ENCODE results near the gene KLHL29. TPM values are rescaled to one million over a fixed set of nuclear protein-coding genes. Genes with fewer than 3 reads are reported as not detected.

Gene KLHL29
- total and polyA plus RNA-seq, 4 donors, result 0.29 to 2.3 (median 0.68) TPM

DNA sequence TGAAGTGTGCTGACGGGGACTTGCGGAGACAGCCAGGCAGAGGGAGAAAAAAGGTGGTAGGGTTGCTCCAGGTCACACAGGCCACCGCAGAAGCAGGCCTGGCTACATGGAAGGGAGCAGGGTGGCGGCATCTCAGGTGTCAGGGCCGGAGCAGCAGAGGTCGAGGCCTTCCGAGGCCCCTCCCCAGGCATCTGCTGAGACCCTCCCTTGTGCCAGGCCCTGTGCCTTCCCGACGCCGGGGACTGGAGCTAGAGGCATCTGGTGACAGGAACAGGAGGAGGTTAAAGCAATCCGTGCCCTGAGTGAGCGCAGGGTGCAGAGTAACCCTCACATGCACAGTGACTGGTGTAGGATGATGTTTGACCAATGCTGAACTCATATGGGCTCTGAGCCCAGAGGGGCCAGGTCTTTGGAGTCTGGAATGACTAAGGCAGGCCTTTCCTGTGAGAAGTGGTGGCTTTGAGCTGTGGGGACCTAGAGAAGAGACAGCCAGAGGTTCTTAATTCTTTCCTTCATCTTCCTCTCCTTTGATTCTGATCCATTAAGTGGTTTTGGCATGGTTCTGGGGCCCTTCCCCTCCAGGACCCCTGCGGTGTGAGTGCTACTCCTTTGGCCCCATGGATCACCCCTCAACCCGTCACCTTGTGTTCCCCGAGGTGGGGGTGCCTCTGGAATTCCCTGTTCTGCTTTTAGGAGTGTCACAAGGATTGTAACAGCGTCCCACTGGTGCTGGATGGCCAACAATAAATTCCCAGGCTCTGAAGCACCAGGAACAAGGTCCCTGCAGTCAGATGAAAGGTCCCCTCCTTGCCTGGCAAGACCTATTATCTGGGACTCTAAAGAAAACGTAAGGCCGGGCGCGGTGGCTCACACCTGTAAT is 72.1 kb downstream of the KLHL29 start:
- no peaks in the 10 kb centered on the region for H3K4me1 ChIP-seq (ENCODE audit: control insufficient read depth in 4 of 4, insufficient read depth in 4 of 4, low read length in 3 of 4)
- no peak overlapping the region for H3K27ac ChIP-seq (ENCODE audit: low read depth in 1 of 2, low read length in 2 of 2)
- TF ChIP-seq NR2F2 (IDR thresholded peaks at IDR 0.05) (no peak), RAD21 (IDR thresholded peaks at IDR 0.05) (no peak), EGR1 (IDR thresholded peaks at IDR 0.05; ENCODE audit: low read depth in 2 of 2) (no peak), HNF4G (IDR thresholded peaks at IDR 0.05) (no peak), TAF1 (conservative IDR thresholded peaks at IDR 0.05) (no peak), YY1 (IDR thresholded peaks at IDR 0.05) (no peak), FOXA2 (IDR thresholded peaks at IDR 0.05) (no peak), GABPA (IDR thresholded peaks at IDR 0.05 in 1 of 2, conservative IDR thresholded peaks at IDR 0.05 in 1 of 2) (no peak)
- TF ChIP-seq, protein P1, sequence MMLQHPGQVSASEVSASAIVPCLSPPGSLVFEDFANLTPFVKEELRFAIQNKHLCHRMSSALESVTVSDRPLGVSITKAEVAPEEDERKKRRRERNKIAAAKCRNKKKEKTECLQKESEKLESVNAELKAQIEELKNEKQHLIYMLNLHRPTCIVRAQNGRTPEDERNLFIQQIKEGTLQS (IDR thresholded peaks at IDR 0.05), result no peak
- TF ChIP-seq, protein P2, sequence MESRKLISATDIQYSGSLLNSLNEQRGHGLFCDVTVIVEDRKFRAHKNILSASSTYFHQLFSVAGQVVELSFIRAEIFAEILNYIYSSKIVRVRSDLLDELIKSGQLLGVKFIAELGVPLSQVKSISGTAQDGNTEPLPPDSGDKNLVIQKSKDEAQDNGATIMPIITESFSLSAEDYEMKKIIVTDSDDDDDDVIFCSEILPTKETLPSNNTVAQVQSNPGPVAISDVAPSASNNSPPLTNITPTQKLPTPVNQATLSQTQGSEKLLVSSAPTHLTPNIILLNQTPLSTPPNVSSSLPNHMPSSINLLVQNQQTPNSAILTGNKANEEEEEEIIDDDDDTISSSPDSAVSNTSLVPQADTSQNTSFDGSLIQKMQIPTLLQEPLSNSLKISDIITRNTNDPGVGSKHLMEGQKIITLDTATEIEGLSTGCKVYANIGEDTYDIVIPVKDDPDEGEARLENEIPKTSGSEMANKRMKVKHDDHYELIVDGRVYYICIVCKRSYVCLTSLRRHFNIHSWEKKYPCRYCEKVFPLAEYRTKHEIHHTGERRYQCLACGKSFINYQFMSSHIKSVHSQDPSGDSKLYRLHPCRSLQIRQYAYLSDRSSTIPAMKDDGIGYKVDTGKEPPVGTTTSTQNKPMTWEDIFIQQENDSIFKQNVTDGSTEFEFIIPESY (IDR thresholded peaks at IDR 0.05), result no peak
- no peak overlapping the region for H3K4me3 ChIP-seq (ENCODE audit: low read depth in 1 of 3, low read length in 3 of 3)
- 89% methylated on average over 20 of the region's 20 CpGs for WGBS
- no peak overlapping the region for H3K9ac ChIP-seq (ENCODE audit: low read depth in 1 of 2, low read length in 2 of 2)
- no peaks in the 10 kb centered on the region for H3K27me3 ChIP-seq (ENCODE audit: control insufficient read depth in 4 of 4, insufficient read depth in 4 of 4, low read length in 3 of 4)
- no peak for DNase-seq (ENCODE audit: low spot score)
- H3K9me3 ChIP-seq (ENCODE audit: control insufficient read depth in 4 of 4, low read length in 3 of 4), result no peaks in the 10 kb centered on the region
- no peaks in the 10 kb centered on the region for H3K36me3 ChIP-seq (ENCODE audit: control insufficient read depth in 4 of 4, insufficient read depth in 3 of 4, low read depth in 1 of 4, low read length in 3 of 4)

DNA sequence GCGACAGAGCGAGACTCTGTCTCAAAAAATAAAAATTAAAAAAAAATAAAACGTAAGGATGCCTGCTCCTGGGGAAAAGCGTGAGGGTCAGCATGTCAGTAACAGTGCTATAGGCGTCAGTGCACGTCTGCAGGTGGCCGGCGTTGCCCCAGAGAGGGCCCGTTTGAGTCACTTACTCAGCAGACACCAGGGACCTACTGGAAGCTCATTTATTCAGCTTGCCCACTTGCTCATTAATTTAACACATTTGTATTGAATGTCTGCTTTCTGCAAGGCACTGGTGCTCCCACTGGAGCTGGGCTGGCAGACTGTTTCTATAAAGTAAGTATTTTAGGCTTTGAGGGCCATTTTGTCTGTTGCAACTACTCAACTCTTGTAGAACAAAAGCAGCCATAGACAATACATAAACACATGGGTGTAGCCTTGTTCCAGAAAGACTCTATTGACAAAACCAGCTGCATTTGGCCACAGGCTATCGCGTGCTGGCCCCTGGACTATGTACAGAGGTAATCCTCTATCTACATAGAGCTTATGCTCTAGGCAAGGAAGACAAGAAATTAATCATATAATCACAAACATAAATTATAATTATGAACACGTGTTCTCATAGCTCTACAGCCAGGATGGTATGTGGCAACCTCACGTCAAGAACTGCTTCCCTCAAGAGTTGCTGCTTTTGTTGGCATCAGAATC is 73.2 kb downstream of the KLHL29 start:
- Histone ChIP-seq H3K27me3 (ENCODE audit: control insufficient read depth in 4 of 4, insufficient read depth in 4 of 4, low read length in 3 of 4) (no peaks in the 10 kb centered on the region), H3K4me1 (ENCODE audit: control insufficient read depth in 4 of 4, insufficient read depth in 4 of 4, low read length in 3 of 4) (no peaks in the 10 kb centered on the region), H3K9ac (ENCODE audit: low read depth in 1 of 2, low read length in 2 of 2) (no peak overlapping the region), H3K36me3 (ENCODE audit: control insufficient read depth in 4 of 4, insufficient read depth in 3 of 4, low read depth in 1 of 4, low read length in 3 of 4) (no peaks in the 10 kb centered on the region), H3K27ac (ENCODE audit: low read depth in 1 of 2, low read length in 2 of 2) (no peak overlapping the region), H3K9me3 (ENCODE audit: control insufficient read depth in 4 of 4, low read length in 3 of 4) (no peaks in the 10 kb centered on the region), H3K4me3 (ENCODE audit: low read depth in 1 of 3, low read length in 3 of 3) (no peak overlapping the region)
- no peak for TF ChIP-seq SP1 (IDR thresholded peaks at IDR 0.05)
- TF ChIP-seq, protein P3, sequence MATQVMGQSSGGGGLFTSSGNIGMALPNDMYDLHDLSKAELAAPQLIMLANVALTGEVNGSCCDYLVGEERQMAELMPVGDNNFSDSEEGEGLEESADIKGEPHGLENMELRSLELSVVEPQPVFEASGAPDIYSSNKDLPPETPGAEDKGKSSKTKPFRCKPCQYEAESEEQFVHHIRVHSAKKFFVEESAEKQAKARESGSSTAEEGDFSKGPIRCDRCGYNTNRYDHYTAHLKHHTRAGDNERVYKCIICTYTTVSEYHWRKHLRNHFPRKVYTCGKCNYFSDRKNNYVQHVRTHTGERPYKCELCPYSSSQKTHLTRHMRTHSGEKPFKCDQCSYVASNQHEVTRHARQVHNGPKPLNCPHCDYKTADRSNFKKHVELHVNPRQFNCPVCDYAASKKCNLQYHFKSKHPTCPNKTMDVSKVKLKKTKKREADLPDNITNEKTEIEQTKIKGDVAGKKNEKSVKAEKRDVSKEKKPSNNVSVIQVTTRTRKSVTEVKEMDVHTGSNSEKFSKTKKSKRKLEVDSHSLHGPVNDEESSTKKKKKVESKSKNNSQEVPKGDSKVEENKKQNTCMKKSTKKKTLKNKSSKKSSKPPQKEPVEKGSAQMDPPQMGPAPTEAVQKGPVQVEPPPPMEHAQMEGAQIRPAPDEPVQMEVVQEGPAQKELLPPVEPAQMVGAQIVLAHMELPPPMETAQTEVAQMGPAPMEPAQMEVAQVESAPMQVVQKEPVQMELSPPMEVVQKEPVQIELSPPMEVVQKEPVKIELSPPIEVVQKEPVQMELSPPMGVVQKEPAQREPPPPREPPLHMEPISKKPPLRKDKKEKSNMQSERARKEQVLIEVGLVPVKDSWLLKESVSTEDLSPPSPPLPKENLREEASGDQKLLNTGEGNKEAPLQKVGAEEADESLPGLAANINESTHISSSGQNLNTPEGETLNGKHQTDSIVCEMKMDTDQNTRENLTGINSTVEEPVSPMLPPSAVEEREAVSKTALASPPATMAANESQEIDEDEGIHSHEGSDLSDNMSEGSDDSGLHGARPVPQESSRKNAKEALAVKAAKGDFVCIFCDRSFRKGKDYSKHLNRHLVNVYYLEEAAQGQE (IDR thresholded peaks at IDR 0.05), result no peak
- no peak for TF ChIP-seq TAF1 (conservative IDR thresholded peaks at IDR 0.05)
- TF ChIP-seq YY1 (IDR thresholded peaks at IDR 0.05), result no peak
- no peak for TF ChIP-seq FOXA2 (IDR thresholded peaks at IDR 0.05)
- no peak for TF ChIP-seq RXRA (IDR thresholded peaks at IDR 0.05)
- TF ChIP-seq RAD21 (IDR thresholded peaks at IDR 0.05), result no peak
- no peak for TF ChIP-seq FOXA1 (IDR thresholded peaks at IDR 0.05)
- TF ChIP-seq, protein P4, sequence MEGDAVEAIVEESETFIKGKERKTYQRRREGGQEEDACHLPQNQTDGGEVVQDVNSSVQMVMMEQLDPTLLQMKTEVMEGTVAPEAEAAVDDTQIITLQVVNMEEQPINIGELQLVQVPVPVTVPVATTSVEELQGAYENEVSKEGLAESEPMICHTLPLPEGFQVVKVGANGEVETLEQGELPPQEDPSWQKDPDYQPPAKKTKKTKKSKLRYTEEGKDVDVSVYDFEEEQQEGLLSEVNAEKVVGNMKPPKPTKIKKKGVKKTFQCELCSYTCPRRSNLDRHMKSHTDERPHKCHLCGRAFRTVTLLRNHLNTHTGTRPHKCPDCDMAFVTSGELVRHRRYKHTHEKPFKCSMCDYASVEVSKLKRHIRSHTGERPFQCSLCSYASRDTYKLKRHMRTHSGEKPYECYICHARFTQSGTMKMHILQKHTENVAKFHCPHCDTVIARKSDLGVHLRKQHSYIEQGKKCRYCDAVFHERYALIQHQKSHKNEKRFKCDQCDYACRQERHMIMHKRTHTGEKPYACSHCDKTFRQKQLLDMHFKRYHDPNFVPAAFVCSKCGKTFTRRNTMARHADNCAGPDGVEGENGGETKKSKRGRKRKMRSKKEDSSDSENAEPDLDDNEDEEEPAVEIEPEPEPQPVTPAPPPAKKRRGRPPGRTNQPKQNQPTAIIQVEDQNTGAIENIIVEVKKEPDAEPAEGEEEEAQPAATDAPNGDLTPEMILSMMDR (IDR thresholded peaks at IDR 0.05; ENCODE audit: low read depth, low read length, missing input control), result no peak
- TF ChIP-seq, protein P5, sequence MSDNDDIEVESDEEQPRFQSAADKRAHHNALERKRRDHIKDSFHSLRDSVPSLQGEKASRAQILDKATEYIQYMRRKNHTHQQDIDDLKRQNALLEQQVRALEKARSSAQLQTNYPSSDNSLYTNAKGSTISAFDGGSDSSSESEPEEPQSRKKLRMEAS (IDR thresholded peaks at IDR 0.05), result no peak
- TF ChIP-seq, protein P1 (IDR thresholded peaks at IDR 0.05), result no peak
- TF ChIP-seq, protein P2 (IDR thresholded peaks at IDR 0.05), result no peak
- TF ChIP-seq HNF4A (conservative IDR thresholded peaks at IDR 0.05), result no peak
- TF ChIP-seq EGR1 (IDR thresholded peaks at IDR 0.05; ENCODE audit: low read depth in 2 of 2), result no peak
- no peak for TF ChIP-seq GABPA (IDR thresholded peaks at IDR 0.05 in 1 of 2, conservative IDR thresholded peaks at IDR 0.05 in 1 of 2)
- no peak for TF ChIP-seq HNF4G (IDR thresholded peaks at IDR 0.05)
- no peak for TF ChIP-seq NR2F2 (IDR thresholded peaks at IDR 0.05)
- TF ChIP-seq JUND (IDR thresholded peaks at IDR 0.05), result no peak
- 89% methylated on average over 13 of the region's 13 CpGs for WGBS
- DNase-seq (ENCODE audit: low spot score), result no peak

All from liver (tissue), 9 donors.